HEK293 (cell line): ENCODE data around the gene GPR149.

ENCODE experiments used
- CTCF ChIA-PET: fragments of 350-600 bp; formaldehyde crosslinking; extraction: SDS; loops from one replicate; lab custom pipeline; 2021; ENCODE audit warnings: antibody characterized with exemption; lab: Yijun Ruan, JAX
- POLR2A ChIA-PET: fragments of 300-600 bp; formaldehyde crosslinking; extraction: SDS; loops from one replicate; lab custom pipeline; 2020; ENCODE audit warnings: antibody characterized with exemption, inconsistent platforms; lab: Yijun Ruan, JAX
- H3K27ac ChIP-seq: fragments of 200-500 bp; sonication (Bioruptor generic); 2 replicates; pipeline ENCODE4 v1.5.1; 2014; ENCODE audit warnings: low read depth, low read length, control low read depth, inconsistent platforms; ENCODE audit errors: extremely low read depth
- H3K36me3 ChIP-seq, 2 experiments: fragments of 200-500 bp in 1 of 2; sonication (Bioruptor generic) in 1 of 2; 1 replicate in 1 of 2; 2 replicates in 1 of 2; pipeline ENCODE4 v1.5.1; 2014 to 2017; ENCODE audit warnings: inconsistent platforms in 2 of 2, low read length in 2 of 2; ENCODE audit not compliant: control insufficient read depth in 2 of 2, insufficient read depth in 1 of 2
- H3K4me1 ChIP-seq: fragments of 200-500 bp; sonication (Bioruptor generic); 2 replicates; pipeline ENCODE4 v1.5.1; 2014; ENCODE audit warnings: mild to moderate bottlenecking, low read length, inconsistent platforms; ENCODE audit not compliant: control insufficient read depth, insufficient read depth
- H3K4me3 ChIP-seq: 2 replicates; pipeline ENCODE4 v1.5.1; 2011; ENCODE audit warnings: low read depth, mild to moderate bottlenecking, control low read depth, low read length, moderate library complexity
- H3K9me3 ChIP-seq: fragments of 200-500 bp; sonication (Bioruptor generic); 2 replicates; pipeline ENCODE4 v1.5.1; 2014; ENCODE audit warnings: low read depth, low read length, inconsistent platforms; ENCODE audit not compliant: control insufficient read depth, insufficient read depth
- GFI1B ChIP-seq: fragments of 450-650 bp; formaldehyde crosslinking; IDR thresholded peaks from 2 replicates; pipeline ENCODE4 v1.5.1; 2016; ENCODE audit warnings: missing biosample characterization, missing genetic modification characterization
- GLI2 ChIP-seq: fragments of 450-650 bp; formaldehyde crosslinking; IDR thresholded peaks from 2 replicates; pipeline ENCODE4; 2017; ENCODE audit warnings: missing biosample characterization, missing genetic modification characterization, low read depth, borderline replicate concordance
- REST ChIP-seq: fragments of 450-650 bp; formaldehyde crosslinking; IDR thresholded peaks from 2 replicates; pipeline ENCODE4 v1.5.1; 2016; ENCODE audit warnings: missing biosample characterization, missing genetic modification characterization
- ZBTB11 ChIP-seq: fragments of 450-650 bp; formaldehyde crosslinking; conservative IDR thresholded peaks from 2 replicates; pipeline ENCODE4 v1.5.1; 2016; ENCODE audit warnings: low read depth, missing biosample characterization, missing genetic modification characterization
- ZBTB21 ChIP-seq: fragments of 450-650 bp; formaldehyde crosslinking; IDR thresholded peaks from 2 replicates; pipeline ENCODE4 v1.5.1; 2017; ENCODE audit warnings: missing biosample characterization, missing genetic modification characterization
- ZBTB6 ChIP-seq: fragments of 450-650 bp; formaldehyde crosslinking; IDR thresholded peaks from 2 replicates; pipeline ENCODE4 v1.5.1; 2017; ENCODE audit warnings: missing biosample characterization, missing genetic modification characterization
- ZEB2 ChIP-seq: fragments of 450-650 bp; formaldehyde crosslinking; IDR thresholded peaks from 2 replicates; pipeline ENCODE4 v1.5.1; 2016; ENCODE audit warnings: missing biosample characterization, missing genetic modification characterization
- ZNF114 ChIP-seq: fragments of 450-650 bp; formaldehyde crosslinking; IDR thresholded peaks from 2 replicates; pipeline ENCODE4 v1.5.0; 2017; ENCODE audit warnings: missing biosample characterization, missing genetic modification characterization
- ZNF155 ChIP-seq: fragments of 450-650 bp; formaldehyde crosslinking; IDR thresholded peaks from 2 replicates; pipeline ENCODE4 v1.5.1; 2016; ENCODE audit warnings: missing biosample characterization, missing genetic modification characterization
- ZNF184 ChIP-seq: fragments of 450-650 bp; IDR thresholded peaks from 2 replicates; pipeline ENCODE4 v1.5.1; 2018; ENCODE audit warnings: missing biosample characterization, mild to moderate bottlenecking, missing genetic modification characterization
- ZNF223 ChIP-seq: fragments of 450-650 bp; formaldehyde crosslinking; IDR thresholded peaks from 2 replicates; pipeline ENCODE4 v1.5.1; 2016; ENCODE audit warnings: missing biosample characterization, missing genetic modification characterization
- ZNF23 ChIP-seq: fragments of 450-650 bp; formaldehyde crosslinking; IDR thresholded peaks from 2 replicates; pipeline ENCODE4 v1.5.1; 2016; ENCODE audit warnings: missing biosample characterization, missing genetic modification characterization, borderline replicate concordance
- ZNF266 ChIP-seq: fragments of 450-650 bp; formaldehyde crosslinking; IDR thresholded peaks from 2 replicates; pipeline ENCODE4 v1.5.1; 2016; ENCODE audit warnings: missing biosample characterization, missing genetic modification characterization, low read depth
- ZNF280D ChIP-seq: fragments of 450-650 bp; formaldehyde crosslinking; IDR thresholded peaks from 2 replicates; pipeline ENCODE4 v1.5.1; 2016; ENCODE audit warnings: missing biosample characterization, missing genetic modification characterization
- ZNF324 ChIP-seq: fragments of 450-650 bp; formaldehyde crosslinking; IDR thresholded peaks from 2 replicates; pipeline ENCODE4 v1.5.1; 2016; ENCODE audit warnings: missing biosample characterization, missing genetic modification characterization
- ZNF391 ChIP-seq: fragments of 450-650 bp; formaldehyde crosslinking; IDR thresholded peaks from 2 replicates; pipeline ENCODE4 v1.5.1; 2016; ENCODE audit warnings: low read depth, missing biosample characterization, missing genetic modification characterization, borderline replicate concordance
- ZNF416 ChIP-seq: fragments of 450-650 bp; formaldehyde crosslinking; IDR thresholded peaks from 2 replicates; pipeline ENCODE4 v1.5.1; 2016; ENCODE audit warnings: missing biosample characterization, missing genetic modification characterization
- ZNF426 ChIP-seq: fragments of 450-650 bp; formaldehyde crosslinking; IDR thresholded peaks from 2 replicates; pipeline ENCODE4 v1.5.1; 2017; ENCODE audit warnings: missing biosample characterization, missing genetic modification characterization, mild to moderate bottlenecking, inconsistent platforms, moderate library complexity
- ZNF433 ChIP-seq: fragments of 450-650 bp; formaldehyde crosslinking; IDR thresholded peaks from 2 replicates; pipeline ENCODE4 v1.5.1; 2016; ENCODE audit warnings: missing biosample characterization, missing genetic modification characterization, low read depth
- ZNF571 ChIP-seq: fragments of 450-650 bp; formaldehyde crosslinking; IDR thresholded peaks from 2 replicates; pipeline ENCODE4 v1.5.0; 2017; ENCODE audit warnings: missing biosample characterization, missing genetic modification characterization
- ZNF585B ChIP-seq: fragments of 450-650 bp; formaldehyde crosslinking; IDR thresholded peaks from 2 replicates; pipeline ENCODE4 v1.5.1; 2016; ENCODE audit warnings: missing biosample characterization, missing genetic modification characterization
- ZNF76 ChIP-seq: fragments of 450-650 bp; formaldehyde crosslinking; IDR thresholded peaks from 2 replicates; pipeline ENCODE4; 2016; ENCODE audit warnings: low read depth, missing biosample characterization, missing genetic modification characterization, borderline replicate concordance
- ZNF843 ChIP-seq: fragments of 450-650 bp; formaldehyde crosslinking; IDR thresholded peaks from 2 replicates; pipeline ENCODE4 v1.5.1; 2016; ENCODE audit warnings: missing biosample characterization, missing genetic modification characterization

GPR149 gene

GRCh38 chr3:154310840-154311239 lies 119.2 kb downstream of the GPR149 start:
- Histone ChIP-seq H3K4me1 (no peaks in the 10 kb centered on the region), H3K9me3 (no peaks in the 10 kb centered on the region), H3K4me3 (no peak overlapping the region), H3K36me3 (peaks cover 19 to 70% of the 10 kb centered on the region in 2 experiments), H3K27ac (no peak overlapping the region)
- POLR2A ChIA-PET = no interaction called here
- CTCF ChIA-PET = no interaction called here
- TF ChIP-seq ZNF324 = no peak
- TF ChIP-seq ZNF391 (tag by site-specific recombination) = no peak
- no peak for TF ChIP-seq ZNF585B (tag by site-specific recombination)
- no peak for TF ChIP-seq ZNF223 (tag by site-specific recombination)
- no peak for TF ChIP-seq ZBTB6
- TF ChIP-seq ZBTB21 (tag by site-specific recombination) = no peak
- TF ChIP-seq ZNF426 (tag by site-specific recombination) = no peak
- TF ChIP-seq ZEB2 (tag by site-specific recombination) = no peak
- no peak for TF ChIP-seq GFI1B (tag by site-specific recombination)
- no peak for TF ChIP-seq ZNF184
- no peak for TF ChIP-seq ZNF843 (tag by site-specific recombination)
- TF ChIP-seq ZNF76 (tag by site-specific recombination) = no peak
- TF ChIP-seq ZNF114 (tag by site-specific recombination) = no peak
- no peak for TF ChIP-seq ZNF23 (tag by site-specific recombination)
- no peak for TF ChIP-seq ZNF416

GRCh38 chr3:154307363-154307762 lies 122.6 kb downstream of the GPR149 start:
- Histone ChIP-seq H3K4me3 (no peak overlapping the region), H3K27ac (no peak overlapping the region), H3K9me3 (no peaks in the 10 kb centered on the region), H3K4me1 (no peaks in the 10 kb centered on the region), H3K36me3 (peaks cover 20 to 74% of the 10 kb centered on the region in 2 experiments)
- TF ChIP-seq ZNF433 = no peak
- no peak for TF ChIP-seq ZNF280D (tag by site-specific recombination)
- TF ChIP-seq ZNF571 (tag by site-specific recombination) = no peak
- CTCF ChIA-PET = no interaction called here
- POLR2A ChIA-PET = no interaction called here

GRCh38 chr3:154304936-154305335 lies 125.1 kb downstream of the GPR149 start:
- ChIA-PET CTCF (interaction anchor here (1.4 kb wide), 1 partner anchor 11 kb away, joined by 4 read pairs; no protein-coding TSS in a partner anchor), POLR2A (no interaction called here)
- Histone ChIP-seq H3K4me3 (no peak overlapping the region), H3K9me3 (no peaks in the 10 kb centered on the region), H3K36me3 (peaks cover 19 to 88% of the 10 kb centered on the region in 2 experiments), H3K27ac (no peak overlapping the region), H3K4me1 (no peaks in the 10 kb centered on the region)
- TF ChIP-seq ZNF155 (tag by site-specific recombination) (no peak), GLI2 (tag by site-specific recombination) (no peak), ZNF585B (tag by site-specific recombination) (no peak), REST (tag by site-specific recombination) (no peak), ZNF266 (tag by site-specific recombination) (no peak), ZBTB21 (tag by site-specific recombination) (no peak), ZBTB11 (tag by site-specific recombination) (no peak)
